HepG2 (cell line): Measurements from ENCODE around the gene H1-8. TPM values are rescaled to one million over a fixed set of nuclear protein-coding genes. Genes with fewer than 3 reads are reported as not detected.
"Not testable (repeated sequence)": the region's sequence is repeated elsewhere in the genome, so short reads cannot be mapped to it uniquely, and the experiment has no call there.

Experiments
- ATAC-seq: fragments of 200-7000 bp; cut with Tn5 transposase; 3 replicates; pipeline ENCODE4 v1.9.1; 2020; ENCODE audit warnings: mild to moderate bottlenecking, moderate library complexity
- BruUV-seq: library from RNA; stranded (reverse); fragments of 400-500 nt; replicated peaks from 2 replicates; lab custom pipeline; 2021; lab: Mats Ljungman, UMichigan
- CTCF ChIA-PET: fragments of 300-600 bp; formaldehyde crosslinking; extraction: SDS; loops from one replicate; lab custom pipeline; 2021; ENCODE audit warnings: low total read pairs, inconsistent platforms, low intra/inter-chr PET ratio; lab: Yijun Ruan, JAX
- POLR2A ChIA-PET: fragments of 350-600 bp; sonication (Branson Sonifier 250); formaldehyde crosslinking; loops from one replicate; lab custom pipeline; 2020; ENCODE audit warnings: antibody characterized with exemption, inconsistent platforms; lab: Yijun Ruan, JAX
- DNase-seq: peaks from one replicate; pipeline ENCODE4 v3.0.0-alpha.2; 2015; ENCODE audit warnings: low spot score
- FAIRE-seq: peaks from 3 replicates; lab custom pipeline; 2011; peaks lifted over from hg19 to GRCh38; lab: Jason Lieb, UNC
- H2AFZ ChIP-seq: one replicate; pipeline ENCODE4 v1.6.1; 2011; ENCODE audit warnings: low read length, inconsistent platforms
- H3K27ac ChIP-seq: fragments of 300-600 bp; 3 replicates; pipeline ENCODE4 v1.8.0; 2011; ENCODE audit warnings: mixed run types, mild to moderate bottlenecking, mixed read lengths, low read length, inconsistent platforms; ENCODE audit not compliant: insufficient read depth; ENCODE audit errors: extremely low read length
- H3K27me3 ChIP-seq, 2 experiments: fragments of 200-600 bp in 1 of 2; 2 replicates in 1 of 2; 3 replicates in 1 of 2; pipeline versions ENCODE4 v1.6.0 to v1.8.0; 2011; ENCODE audit warnings: low read length in 2 of 2, mild to moderate bottlenecking in 2 of 2, moderate library complexity in 2 of 2, inconsistent platforms in 1 of 2; ENCODE audit not compliant: insufficient read depth in 2 of 2, control insufficient read depth in 1 of 2
- H3K36me3 ChIP-seq, 2 experiments: fragments of 200-600 bp in 1 of 2; replicated peaks in 1 of 2; 2 replicates in 1 of 2; 3 replicates in 1 of 2; pipeline versions ENCODE4 v1.5.1 to v1.8.0; 2011; ENCODE audit warnings: low read length in 2 of 2, inconsistent platforms in 1 of 2; ENCODE audit not compliant: insufficient read depth in 2 of 2, control insufficient read depth in 1 of 2
- H3K4me1 ChIP-seq: 2 replicates; pipeline ENCODE4 v1.5.1; 2012; ENCODE audit warnings: low read length, inconsistent platforms; ENCODE audit not compliant: insufficient read depth
- H3K4me2 ChIP-seq: 2 replicates; pipeline ENCODE4 v1.6.0; 2011; ENCODE audit warnings: low read depth, low read length, inconsistent platforms
- H3K4me3 ChIP-seq, 3 experiments: fragments of 200-600 bp in 1 of 3; sonication (generic), shearing (Covaris generic) in 1 of 3; replicated peaks in 1 of 3; 2 replicates each; pipeline ENCODE4 v1.5.1; 2011 to 2016; ENCODE audit warnings: low read length in 3 of 3, inconsistent platforms in 2 of 3, low read depth in 2 of 3, mild to moderate bottlenecking in 2 of 3, control low read depth in 1 of 3, mixed read lengths in 1 of 3; ENCODE audit not compliant: insufficient read depth in 1 of 3
- H3K79me2 ChIP-seq: one replicate; pipeline ENCODE4 v1.6.1; 2011; ENCODE audit warnings: low read length, inconsistent platforms; ENCODE audit not compliant: insufficient read depth
- H3K9ac ChIP-seq: 2 replicates; pipeline ENCODE4 v1.6.0; 2011; ENCODE audit warnings: mild to moderate bottlenecking, low read depth, low read length, inconsistent platforms; ENCODE audit not compliant: insufficient read depth
- H3K9me3 ChIP-seq: 2 replicates; pipeline ENCODE4 v1.5.1; 2012; ENCODE audit warnings: mild to moderate bottlenecking, low read length
- H4K20me1 ChIP-seq: 2 replicates; pipeline ENCODE4 v1.6.0; 2011; ENCODE audit warnings: inconsistent platforms, mild to moderate bottlenecking, low read length, moderate library complexity; ENCODE audit not compliant: insufficient read depth
- ARID5B ChIP-seq: IDR thresholded peaks from 2 replicates; pipeline ENCODE4 v1.4.0; 2020; ENCODE audit warnings: mild to moderate bottlenecking, missing genetic modification reagents
- ASH2L ChIP-seq: fragments of 300-600, 200-600 bp; sonication (generic); IDR thresholded peaks from 2 replicates; pipeline ENCODE4 v1.7.0; 2017; ENCODE audit warnings: low read depth, mild to moderate bottlenecking, moderate library complexity, mixed read lengths, low read length; ENCODE audit not compliant: insufficient read length
- BCL6 ChIP-seq: IDR thresholded peaks from 2 replicates; pipeline ENCODE4 v1.6.1; 2016; ENCODE audit warnings: missing genetic modification reagents, missing compliant biosample characterization
- EP300 ChIP-seq, 3 experiments: sonication (generic) in 1 of 3; formaldehyde crosslinking in 1 of 3; IDR thresholded peaks; 2 replicates each; pipeline versions ENCODE4 v1.5.1 to v1.6.1; 2011 to 2020; ENCODE audit warnings: low read depth in 2 of 3, low read length in 2 of 3, borderline replicate concordance in 1 of 3, improper control_type of control experiment in 1 of 3, mild to moderate bottlenecking in 1 of 3, missing genetic modification reagents in 1 of 3, moderate library complexity in 1 of 3
- ETV5 ChIP-seq: IDR thresholded peaks from 2 replicates; pipeline ENCODE4 v1.6.1; 2018; ENCODE audit warnings: missing biosample characterization, missing genetic modification reagents, inconsistent platforms, borderline replicate concordance
- FOSL1 ChIP-seq: sonication (generic); formaldehyde crosslinking; IDR thresholded peaks from 2 replicates; pipeline ENCODE4 v1.9.0; 2021; ENCODE audit warnings: missing genetic modification reagents, borderline replicate concordance
- GATAD2A ChIP-seq: IDR thresholded peaks from 2 replicates; pipeline ENCODE4 v1.6.1; 2016
- ISL2 ChIP-seq: sonication (generic); formaldehyde crosslinking; IDR thresholded peaks from 2 replicates; pipeline ENCODE4 v1.5.0; 2020; ENCODE audit warnings: missing genetic modification reagents
- KDM6A ChIP-seq: IDR thresholded peaks from 2 replicates; pipeline ENCODE4 v1.6.1; 2016; ENCODE audit warnings: low read depth
- MED1 ChIP-seq: sonication (generic); formaldehyde crosslinking; IDR thresholded peaks from 2 replicates; pipeline ENCODE4 v1.4.0; 2020; ENCODE audit warnings: missing genetic modification reagents
- MIER3 ChIP-seq: IDR thresholded peaks from 2 replicates; pipeline ENCODE4 v1.6.1; 2016; ENCODE audit warnings: missing compliant biosample characterization, borderline replicate concordance
- NR2F6 ChIP-seq, 2 experiments: IDR thresholded peaks; 2 replicates each; pipeline ENCODE4 v1.6.1; 2016; ENCODE audit warnings: antibody characterized with exemption in 1 of 2, mild to moderate bottlenecking in 1 of 2
- PPARG ChIP-seq: conservative IDR thresholded peaks from 2 replicates; pipeline ENCODE4 v1.6.1; 2016; ENCODE audit warnings: missing biosample characterization, missing genetic modification reagents
- RCOR2 ChIP-seq: IDR thresholded peaks from 2 replicates; pipeline ENCODE4 v1.6.1; 2016; ENCODE audit warnings: missing biosample characterization, missing genetic modification reagents
- RXRB ChIP-seq: IDR thresholded peaks from 2 replicates; pipeline ENCODE4 v1.6.1; 2016; ENCODE audit warnings: borderline replicate concordance, missing genetic modification reagents, missing compliant biosample characterization
- SOX13 ChIP-seq, 3 experiments: fragments of 450-650 bp in 1 of 3; sonication (generic) in 1 of 3; formaldehyde crosslinking in 1 of 3; IDR thresholded peaks in 2 of 3; conservative IDR thresholded peaks in 1 of 3; 2 replicates each; pipeline versions ENCODE4 v1.5.0 to v1.6.1; 2016 to 2020; ENCODE audit warnings: antibody characterized with exemption in 1 of 3, mild to moderate bottlenecking in 1 of 3, missing compliant biosample characterization in 1 of 3, missing genetic modification reagents in 1 of 3, moderate library complexity in 1 of 3
- SSRP1 ChIP-seq: IDR thresholded peaks from 2 replicates; pipeline ENCODE4 v1.6.1; 2016; ENCODE audit warnings: control low read depth
- TCF7 ChIP-seq: sonication (generic); IDR thresholded peaks from 2 replicates; pipeline ENCODE4 v1.6.1; 2016; ENCODE audit warnings: antibody characterized with exemption, low read depth
- ZBTB21 ChIP-seq: sonication (generic); formaldehyde crosslinking; IDR thresholded peaks from 2 replicates; pipeline ENCODE4 v1.4.0; 2020; ENCODE audit warnings: missing genetic modification reagents
- ZBTB38 ChIP-seq: sonication (generic); formaldehyde crosslinking; IDR thresholded peaks from 2 replicates; pipeline ENCODE4 v1.5.1; 2020; ENCODE audit warnings: mild to moderate bottlenecking, missing genetic modification reagents
- ZBTB7B ChIP-seq: sonication (generic); formaldehyde crosslinking; IDR thresholded peaks from 2 replicates; pipeline ENCODE4 v1.4.0; 2020; ENCODE audit warnings: missing genetic modification reagents
- WGBS: methylation state at CpG from one replicate; pipeline ENCODE4 v1.1.6; 2017; ENCODE audit warnings: low lambda C conversion rate; 5-methylcytosine and 5-hydroxymethylcytosine counted together
- in situ Hi-C: cut with HindIII; loops from 2 replicates; pipeline ENCODE4 v1.10.0; 2017; ENCODE audit warnings: low pct_unique_long_range_greater_than_20kb; ENCODE audit not compliant: extremely low pct_ligation_motif_present
- intact Hi-C: fragments of 100-400 bp; cut with micrococcal nuclease; formaldehyde crosslinking; loops from one replicate; pipeline ENCODE4 v1.10.0; 2022; ENCODE audit not compliant: unreplicated experiment
- polyA plus RNA-seq, 8 experiments: library from polyadenylated mRNA; depleted of rRNA in 3 of 8; stranded (reverse) in 7 of 8; unstranded in 1 of 8; fragments of >200 nt; fragmentation: Illumina TruSeq in 4 of 8; extraction: Trizol in 4 of 8; gene quantifications; 2 replicates each; pipeline versions ENCODE4 v1.2.1 to v1.2.3, GENCODE V29; 2011 to 2016; ENCODE audit warnings: low read depth in 4 of 8, missing spikeins in 1 of 8, mixed read lengths in 1 of 8; ENCODE audit not compliant: insufficient read depth in 1 of 8
- total RNA-seq, 5 experiments: library from RNA; depleted of rRNA; stranded (reverse); fragments of >200 nt; fragmentation: Illumina TruSeq; extraction: Trizol; gene quantifications; 2 replicates each; pipeline ENCODE4 v1.2.3, GENCODE V29; 2016; ENCODE audit warnings: low read depth in 1 of 5

The H1-8 gene
- total and polyA plus RNA-seq, 2 of the 13 experiments (the other 11 are each of a cell fraction or from before 2014, with no cell fraction given), result 0.08 TPM; not detected in 1

GRCh38 chr3:129495006-129495639 is 47.9 kb upstream of the H1-8 start:
- WGBS, result 29% methylated on average over 7 of the region's 10 CpGs
- CTCF ChIA-PET; BruUV-seq; in situ Hi-C loops; H3K36me3 ChIP-seq; H3K79me2 ChIP-seq; H4K20me1 ChIP-seq; H2AFZ ChIP-seq; H3K9me3 ChIP-seq; H3K4me3 ChIP-seq; H3K27me3 ChIP-seq; TF ChIP-seq EP300 (CRISPR knock-in tag; IDR thresholded peaks at IDR 0.05; ENCODE audit: borderline replicate concordance); SOX13 (IDR thresholded peaks at IDR 0.05): not testable (repeated sequence)
- peak; percentile 84 for DNase-seq
- Histone ChIP-seq H3K4me2 (peak overlapping the region; percentile 58), H3K9ac (peak overlapping the region; percentile 64), H3K4me1 (peaks cover 78% of the 10 kb centered on the region), H3K27ac (peak overlapping the region; percentile 78)
- FAIRE-seq, result peak; percentile 95
- peak; percentile 75 for ATAC-seq
- POLR2A ChIA-PET, result interaction anchor here (0.9 to 4.5 kb wide), 3 partner anchors 102 to 132 kb away, joined by 5 to 18 read pairs (median 9); no protein-coding TSS in a partner anchor
- intact Hi-C loops, result loop anchor here (10.0 kb wide), 1 partner anchor 60 kb away; no protein-coding TSS in a partner anchor
- peak; percentile 35 for TF ChIP-seq BCL6
- 0 out of 2 replicates have a peak, but pooled peaks have one; percentile 36 for TF ChIP-seq SSRP1
- peak; percentile 55; the same call in 1 of the 2 replicates for TF ChIP-seq FOSL1
- peak in 1 of 2 experiments; percentile 61; a peak in 2 of 4 replicates for TF ChIP-seq EP300 (IDR thresholded peaks at IDR 0.05; ENCODE audit: low read depth in 2 of 2, low read length in 2 of 2)
- TF ChIP-seq NR2F6 (IDR thresholded peaks at IDR 0.05), result peak; percentile 66
- TF ChIP-seq NR2F6 (CRISPR knock-in tag; IDR thresholded peaks at IDR 0.05), result peak; percentile 79
- TF ChIP-seq MIER3 (CRISPR knock-in tag), result peak; percentile 25; the same call in 1 of the 2 replicates
- peak; percentile 53; the same call in 1 of the 2 replicates for TF ChIP-seq ISL2 (CRISPR knock-in tag)
- TF ChIP-seq SOX13 (CRISPR knock-in tag; conservative IDR thresholded peaks at IDR 0.05 in 1 of 2, IDR thresholded peaks at IDR 0.05 in 1 of 2), result peak in 1 of 2 experiments; percentile 76; a peak in 2 of 4 replicates
- peak; percentile 77 for TF ChIP-seq GATAD2A
- peak; percentile 45; the same call in 1 of the 2 replicates for TF ChIP-seq RCOR2 (CRISPR knock-in tag)
- TF ChIP-seq ASH2L, result peak; percentile 26
- peak; percentile 75 for TF ChIP-seq MED1 (CRISPR knock-in tag)
- TF ChIP-seq ZBTB7B, result 0 out of 2 replicates have a peak, but pooled peaks have one; percentile 25
- TF ChIP-seq PPARG (CRISPR knock-in tag), result 0 out of 2 replicates have a peak, but pooled peaks have one; percentile 20
- peak; percentile 91 for TF ChIP-seq ZBTB21
- 0 out of 2 replicates have a peak, but pooled peaks have one; percentile 39 for TF ChIP-seq KDM6A
- peak; percentile 83 for TF ChIP-seq ARID5B (CRISPR knock-in tag)
- TF ChIP-seq RXRB, result peak; percentile 53
- TF ChIP-seq ETV5, result peak; percentile 58; the same call in 1 of the 2 replicates
- peak; percentile 55 for TF ChIP-seq TCF7
- peak; percentile 60; the same call in 1 of the 2 replicates for TF ChIP-seq ZBTB38
